HCT116 (cell line): ENCODE data around the gene TECPR1. TPM values are rescaled to one million over a fixed set of nuclear protein-coding genes. Genes with fewer than 3 reads are reported as not detected.

Source experiments
- total RNA-seq: library from RNA; stranded (reverse); gene quantifications from one replicate; pipeline ENCODE4 v1.2.1, GENCODE V29; 2021; ENCODE audit not compliant: unreplicated experiment

TECPR1 gene
- total RNA-seq, 1 experiment from 2014 or later = 19.9 TPM

Other genes starting within 250 kb of the TECPR1 start
- gene LMTK2, start 145.4 kb downstream of the TECPR1 start, total RNA-seq = 17.8 TPM
- gene BHLHA15, start 40.8 kb downstream of the TECPR1 start, total RNA-seq = 5.2 TPM
- gene BRI3, start 29.5 kb upstream of the TECPR1 start, total RNA-seq = 102 TPM
- gene BAIAP2L1, start 148.9 kb upstream of the TECPR1 start, total RNA-seq = 61.2 TPM